Hematopoietic multipotent progenitor cell treated with erythropoietin and hydrocortisone succinate and interleukin-3 and kit ligand, for 6 days (in vitro differentiated cells): ENCODE measurements around the gene HDGFL2.
A peak's percentile ranks its signal among the peaks of the same experiment; 100 is the strongest.

ENCODE experiments used
- DNase-seq: peaks from one replicate; pipeline ENCODE4 v3.0.0-alpha.2; 2015

HDGFL2 gene

DNA sequence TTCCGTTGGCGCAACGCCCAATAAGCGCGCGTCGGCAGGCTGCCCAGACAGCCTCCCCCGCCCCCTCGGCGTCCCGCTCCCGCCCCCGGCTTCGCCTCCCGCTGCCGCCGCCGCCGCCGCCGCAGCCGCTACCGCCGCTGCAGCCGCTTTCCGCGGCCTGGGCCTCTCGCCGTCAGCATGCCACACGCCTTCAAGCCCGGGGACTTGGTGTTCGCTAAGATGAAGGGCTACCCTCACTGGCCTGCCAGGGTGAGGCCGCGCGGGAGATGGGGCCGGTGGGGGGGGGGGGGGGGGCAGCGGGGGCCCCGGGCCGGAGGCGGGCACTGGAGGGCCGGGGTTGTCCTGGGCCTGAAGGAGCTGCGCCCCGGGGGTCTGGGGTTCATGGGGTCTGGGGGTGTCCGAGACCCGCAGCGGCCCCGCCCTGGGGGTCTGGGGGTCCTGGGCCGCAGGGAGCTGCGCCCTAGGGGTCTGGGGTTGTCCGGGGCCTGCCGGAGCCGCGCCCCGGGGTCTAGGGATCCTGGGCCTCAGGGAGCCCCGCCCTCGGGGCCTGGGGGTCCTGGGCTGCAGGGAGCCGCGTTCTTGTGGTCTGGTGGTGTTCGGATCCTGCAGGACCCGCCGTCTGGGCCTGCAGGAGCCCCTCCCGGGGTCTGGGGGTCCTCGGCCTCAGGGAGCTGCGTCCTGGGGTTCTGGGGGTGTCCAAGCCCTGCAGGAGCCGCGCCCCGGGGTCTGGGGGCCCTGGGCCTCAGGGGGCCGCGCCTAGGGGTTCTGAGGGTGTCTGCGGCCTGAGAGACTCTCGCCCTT is at the start of gene HDGFL2:
Gene HDGFL2, plus strand, starts transcription at position 124 of the 801 bp plus-strand sequence. Its CDS starts 54 bp downstream, at position 178.
- DNase-seq, result no peak

- no peak for DNase-seq
These were observed 48.5 kb upstream of the HDGFL2 start for GRCh38 chr19:4423416-4424126.

- DNase-seq, result no peak
These were observed 46.6 kb upstream of the HDGFL2 start for GRCh38 chr19:4425537-4425936.

DNA sequence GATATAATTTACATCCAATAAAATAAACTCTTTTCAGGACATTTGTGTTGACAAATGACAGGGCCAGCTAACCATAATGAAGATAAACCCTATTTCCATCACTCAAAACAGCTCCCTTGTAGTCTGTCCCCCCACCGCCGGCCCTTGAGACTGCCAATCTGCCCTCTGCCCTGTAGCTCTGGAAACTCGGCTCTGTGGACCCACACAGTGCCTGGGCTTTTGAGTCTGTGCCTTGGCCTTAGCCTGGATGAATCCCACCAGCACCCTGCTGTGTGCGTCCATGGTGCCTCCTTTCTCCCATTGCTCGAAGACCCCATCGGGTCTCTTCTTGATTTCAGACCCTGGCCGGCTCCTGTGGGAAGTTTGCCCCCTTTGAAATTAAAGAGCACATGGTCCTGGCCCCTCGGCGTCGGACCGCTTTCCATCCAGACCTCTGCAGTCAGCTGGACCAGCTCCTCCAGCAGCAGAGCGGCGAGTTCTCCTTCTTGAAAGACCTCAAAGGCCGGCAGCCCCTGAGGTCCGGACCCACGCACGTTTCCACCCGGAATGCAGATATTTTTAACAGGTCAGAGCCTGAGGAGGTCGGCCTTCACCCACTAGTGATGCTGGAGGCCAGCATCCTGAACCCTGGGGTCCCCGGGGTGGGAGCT is 43.6 kb upstream of the HDGFL2 start:
- DNase-seq, result no peak

GRCh38 chr19:4429256-4429655 is 42.8 kb upstream of the HDGFL2 start:
- DNase-seq, result no peak

- no peak for DNase-seq
These were observed 42.3 kb upstream of the HDGFL2 start for GRCh38 chr19:4429771-4430171.

DNA sequence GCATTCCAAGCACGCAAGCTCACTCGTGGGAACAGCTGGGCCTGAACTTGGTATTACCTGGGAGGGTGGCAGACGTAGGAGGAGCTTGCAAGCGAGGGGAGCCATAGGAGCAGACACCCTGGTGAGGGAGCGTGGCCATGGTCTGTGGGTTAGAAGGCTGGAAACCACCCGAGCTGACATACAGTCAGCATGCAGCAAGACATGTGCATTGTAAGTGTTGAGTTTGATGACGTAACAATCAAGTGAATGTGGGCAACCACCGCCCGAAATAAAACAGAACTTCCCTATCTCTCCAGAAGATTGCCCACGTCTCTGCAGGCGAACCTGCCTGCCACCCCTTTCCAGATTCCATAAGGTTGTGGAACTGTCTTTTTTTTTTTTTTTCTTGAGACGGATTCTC is 41.3 kb upstream of the HDGFL2 start:
- DNase-seq, result peak; percentile 72

GRCh38 chr19:4431296-4431695 is 40.8 kb upstream of the HDGFL2 start:
- no peak for DNase-seq

DNA sequence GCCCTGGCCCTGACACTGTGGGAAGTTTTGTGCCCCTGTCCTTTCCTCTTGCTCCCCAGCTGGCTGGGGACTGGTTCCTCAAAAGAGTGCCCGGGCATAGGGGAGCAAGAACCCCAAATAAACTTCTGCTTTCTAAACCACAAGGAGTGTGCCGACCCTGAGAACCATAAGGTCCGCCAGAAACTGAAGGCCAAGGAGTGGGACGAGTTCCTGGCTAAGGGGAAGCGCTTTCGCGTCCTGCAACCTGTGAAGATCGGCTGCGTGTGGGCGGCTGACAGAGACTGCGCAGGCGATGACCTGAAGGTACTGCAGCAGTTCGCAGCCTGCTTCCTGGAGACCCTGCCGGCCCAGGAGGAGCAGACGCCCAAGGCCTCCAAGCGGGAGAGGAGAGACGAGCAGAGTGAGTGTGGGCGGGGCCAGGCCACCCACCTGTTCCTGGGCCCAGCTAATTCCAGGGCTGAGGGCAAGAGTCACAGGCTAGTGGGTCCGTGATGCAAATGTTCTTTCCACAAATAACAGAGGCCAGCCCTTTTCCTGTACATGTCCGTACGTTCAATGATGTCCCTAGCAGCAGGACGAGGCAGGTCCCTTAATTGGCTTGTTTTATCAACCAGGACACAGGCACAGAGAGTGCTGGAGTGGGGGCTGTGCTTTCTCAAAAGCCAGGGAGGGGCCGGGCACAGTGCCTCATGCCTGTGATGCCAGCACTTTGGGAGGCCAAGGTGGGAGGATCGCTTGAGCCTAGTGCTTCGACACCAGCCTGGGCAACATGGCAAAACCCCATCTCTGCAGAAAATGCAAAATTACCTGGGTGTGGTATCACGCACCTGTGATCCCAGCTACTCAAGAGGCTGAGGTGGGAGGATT is 40.1 kb upstream of the HDGFL2 start:
- peak; percentile 61 for DNase-seq

- no peak for DNase-seq
These were observed 39.1 kb upstream of the HDGFL2 start for GRCh38 chr19:4432918-4433506.

DNA sequence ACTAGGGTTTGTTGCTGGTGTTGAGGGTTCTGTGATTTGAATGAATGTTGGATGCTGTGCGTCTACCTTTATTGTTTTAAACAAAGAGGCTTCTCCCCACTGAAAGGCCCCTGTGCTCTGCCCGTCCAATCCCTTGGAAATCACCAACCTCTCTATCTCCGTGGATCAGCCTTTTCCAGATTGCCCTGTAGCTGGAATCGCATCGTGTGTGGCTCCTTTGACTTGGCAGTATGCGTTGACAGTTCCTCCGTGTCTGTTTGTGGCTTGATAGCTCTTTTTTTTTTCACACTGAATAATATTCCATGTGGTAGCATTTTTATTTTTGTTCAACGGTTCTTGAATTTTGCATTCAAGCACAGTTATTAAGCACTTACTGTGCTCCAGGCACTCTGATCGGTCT is 37.7 kb upstream of the HDGFL2 start:
- no peak for DNase-seq

DNA sequence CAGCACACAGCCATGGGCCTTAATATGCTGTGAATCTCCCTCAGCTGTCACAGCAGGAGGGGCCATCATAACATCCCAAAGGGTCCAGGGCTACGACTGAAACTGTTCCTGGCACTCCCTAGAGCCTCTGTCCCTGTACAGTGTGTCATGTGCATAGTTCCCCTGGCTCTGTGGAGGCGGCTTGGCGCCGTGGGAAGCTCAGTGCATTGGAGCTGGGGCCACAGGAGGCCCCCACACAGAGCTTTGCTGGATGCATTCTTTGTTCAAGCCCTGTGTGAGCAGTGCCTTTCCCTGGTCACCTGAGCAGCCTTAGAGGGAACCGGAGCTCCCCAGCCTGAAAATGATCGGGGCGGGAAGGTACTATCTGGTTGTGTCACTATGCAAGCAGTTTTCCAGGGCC is 35.9 kb upstream of the HDGFL2 start:
- no peak for DNase-seq

DNA sequence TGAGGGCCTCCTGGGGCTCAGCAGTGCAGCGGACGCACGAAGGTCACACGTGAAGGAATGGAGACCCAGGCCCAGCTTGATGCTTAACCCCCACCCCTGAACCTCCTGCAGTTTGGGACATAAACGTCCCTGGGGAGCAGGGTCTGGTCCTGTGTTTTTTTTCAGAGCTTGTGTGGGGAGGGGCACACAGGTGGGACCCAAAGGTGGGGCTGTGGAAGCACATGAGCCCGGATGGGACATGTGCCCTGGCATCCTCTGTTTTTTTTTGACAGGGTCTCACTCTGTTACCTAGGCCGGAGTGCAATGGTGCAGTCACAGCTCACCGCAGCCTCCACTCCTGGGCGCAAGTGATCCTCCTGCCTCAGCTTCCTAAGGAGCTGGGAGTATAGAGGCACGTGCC is 35.0 kb upstream of the HDGFL2 start:
- DNase-seq, result no peak

GRCh38 chr19:4439243-4439642 is 32.9 kb upstream of the HDGFL2 start:
- DNase-seq, result no peak

DNA sequence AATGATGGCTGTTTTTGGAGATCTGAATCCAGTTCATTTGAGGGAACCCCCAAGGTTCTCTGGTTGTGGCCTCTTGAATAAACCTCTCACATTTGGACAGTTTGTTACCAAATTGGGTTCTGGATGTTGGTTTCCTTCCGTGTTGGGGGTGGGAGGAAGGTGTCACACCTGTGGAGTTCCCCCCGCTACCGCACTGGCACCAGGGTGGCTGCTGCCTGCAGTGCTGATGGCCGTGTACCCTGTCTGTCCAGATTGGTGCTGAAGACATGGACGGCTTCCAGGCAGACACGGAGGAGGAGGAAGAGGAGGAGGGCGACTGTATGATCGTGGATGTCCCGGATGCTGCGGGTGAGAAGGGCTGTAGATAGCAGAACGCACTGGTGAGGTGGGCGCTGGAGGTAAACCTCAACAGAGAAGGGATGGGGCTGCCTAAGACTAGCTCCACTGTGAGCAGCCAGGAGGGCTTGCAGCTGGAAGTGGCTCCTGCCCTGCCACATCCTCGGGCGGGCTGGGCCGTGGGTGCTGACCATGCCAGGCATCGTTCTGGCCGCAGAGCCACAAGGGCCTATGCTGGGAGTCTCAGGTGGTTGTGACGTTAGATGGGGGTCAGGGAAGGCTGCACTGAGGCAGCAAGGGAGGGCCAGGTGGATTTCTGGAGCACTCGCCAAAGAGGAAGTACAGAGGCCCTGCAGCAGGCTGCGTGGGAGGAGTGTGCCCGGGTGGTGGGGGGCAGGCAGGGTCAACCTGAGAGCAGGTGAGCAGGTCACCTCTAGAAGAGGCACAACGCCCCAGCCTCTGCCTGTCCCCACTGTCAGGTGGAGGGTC is 29.9 kb upstream of the HDGFL2 start:
- DNase-seq, result no peak

DNA sequence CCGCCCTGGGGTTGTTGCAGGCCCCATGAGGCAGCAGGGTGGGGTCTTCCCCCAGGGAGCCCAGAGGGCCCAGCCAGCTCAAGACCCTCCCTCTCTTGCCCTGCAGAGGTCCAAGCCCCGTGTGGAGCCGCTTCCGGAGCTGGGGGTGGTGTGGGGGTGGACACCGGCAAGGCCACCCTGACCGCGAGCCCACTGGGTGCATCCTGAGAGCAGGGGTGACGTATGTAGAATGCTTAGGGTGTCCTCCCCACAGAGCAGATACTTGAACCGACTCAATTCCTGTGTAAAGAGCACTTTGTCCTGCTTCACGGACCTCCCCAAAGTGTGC is 29.3 kb upstream of the HDGFL2 start:
- DNase-seq, result no peak

DNA sequence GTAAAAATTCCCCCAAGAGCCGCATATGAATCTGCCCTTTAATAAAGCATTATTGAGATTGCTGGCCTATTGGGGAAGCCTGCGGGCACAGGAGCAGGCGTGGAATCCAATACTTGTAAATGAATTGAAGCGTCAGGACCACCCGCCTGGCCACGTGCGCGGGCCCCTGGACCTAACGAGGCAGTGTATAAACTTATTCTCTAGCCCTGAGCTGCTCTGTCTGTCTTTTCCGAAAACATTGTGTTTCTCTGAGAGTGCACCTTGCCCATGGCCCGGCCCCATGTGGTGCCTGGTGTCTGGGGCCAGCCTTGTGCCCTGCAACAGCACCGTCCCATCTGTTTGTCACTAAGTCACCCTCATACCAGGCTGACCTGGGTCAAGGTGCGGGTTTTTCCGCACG is 28.9 kb upstream of the HDGFL2 start:
- DNase-seq, result no peak

GRCh38 chr19:4443966-4444764 is 27.9 kb upstream of the HDGFL2 start:
- DNase-seq, result no peak

DNA sequence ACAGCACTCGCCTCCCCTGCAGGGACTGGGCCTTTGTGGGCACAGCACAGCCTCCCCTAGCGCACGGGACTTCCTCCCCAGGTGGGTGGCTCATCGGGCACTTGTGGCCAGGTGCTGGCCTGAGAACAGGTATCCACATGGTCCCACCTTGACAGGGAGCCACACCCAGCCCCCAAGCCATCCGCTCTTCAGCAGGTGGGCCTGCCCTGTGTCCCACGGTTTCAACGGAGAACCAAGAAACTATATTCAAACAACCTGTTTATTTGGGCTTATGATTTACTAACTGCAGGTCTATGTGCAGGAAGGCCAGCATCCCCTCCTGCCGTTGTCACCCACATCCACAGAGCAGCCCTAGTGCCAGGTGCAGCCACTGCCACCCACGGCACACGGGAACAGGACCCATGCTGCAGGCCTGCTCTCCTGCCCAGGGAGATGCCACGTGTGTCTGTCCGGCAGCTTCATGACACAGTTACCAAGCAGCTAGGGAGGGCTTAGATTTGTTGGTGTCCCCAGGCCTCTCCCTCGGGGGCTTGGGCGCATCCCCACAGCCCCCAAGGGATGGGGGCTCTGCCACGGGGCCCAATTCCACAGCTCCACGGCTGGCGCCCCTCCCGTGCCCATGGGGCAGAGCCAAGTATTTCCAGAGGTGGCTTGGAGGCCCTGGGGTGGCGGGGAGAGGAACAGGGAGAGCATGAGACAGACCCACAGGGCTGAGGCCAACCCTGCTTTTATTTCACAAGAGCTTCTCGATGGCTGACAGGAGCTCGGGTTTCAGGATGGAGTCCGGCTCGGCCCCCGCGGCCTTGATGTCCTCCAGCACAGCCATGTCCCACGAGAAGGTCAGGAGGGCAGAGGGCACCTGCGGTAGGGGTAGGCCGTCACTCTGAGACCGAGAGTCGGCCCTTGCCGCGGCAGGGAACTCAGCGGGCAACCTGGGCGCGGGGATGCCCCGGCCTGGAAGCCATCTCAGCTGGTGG is 27.0 kb upstream of the HDGFL2 start:
- DNase-seq, result no peak
